ENCODE results near the gene HOMER1. TPM values are rescaled to one million over a fixed set of nuclear protein-coding genes. Genes with fewer than 3 reads are reported as not detected.
A peak's percentile ranks its signal among the peaks of the same experiment; 100 is the strongest.

The HOMER1 gene
- total RNA-seq, 1 donor from 2014 or later: 15.8 TPM

- no peaks in the 10 kb centered on the region for H3K9me3 Mint-ChIP-seq (ENCODE audit: low read depth)
- peak overlapping the region; percentile 90 for H3K4me3 Mint-ChIP-seq (ENCODE audit: unreplicated experiment)
- H3K27me3 Mint-ChIP-seq (ENCODE audit: low read depth): no peaks in the 10 kb centered on the region
- no peaks in the 10 kb centered on the region for H3K36me3 Mint-ChIP-seq (ENCODE audit: low read depth)
- no peak for TF ChIP-seq CTCF (IDR thresholded peaks at IDR 0.05)
- H3K4me1 Mint-ChIP-seq (ENCODE audit: low read depth): peaks cover 52% of the 10 kb centered on the region
- no peak for DNase-seq (ENCODE audit: low spot score)
- peak overlapping the region; percentile 94 for H3K27ac Mint-ChIP-seq (ENCODE audit: unreplicated experiment)
Measured at GRCh38 chr5:79512471-79513307, 1.2 kb downstream of the HOMER1 start.

GRCh38 chr5:79512049-79512448 lies 1.9 kb downstream of the HOMER1 start:
- peak overlapping the region; percentile 94 for H3K27ac Mint-ChIP-seq (ENCODE audit: unreplicated experiment)
- no peaks in the 10 kb centered on the region for H3K9me3 Mint-ChIP-seq (ENCODE audit: low read depth)
- peak overlapping the region; percentile 90 for H3K4me3 Mint-ChIP-seq (ENCODE audit: unreplicated experiment)
- no peaks in the 10 kb centered on the region for H3K27me3 Mint-ChIP-seq (ENCODE audit: low read depth)
- no peak for DNase-seq (ENCODE audit: low spot score)
- peaks cover 59% of the 10 kb centered on the region for H3K4me1 Mint-ChIP-seq (ENCODE audit: low read depth)
- H3K36me3 Mint-ChIP-seq (ENCODE audit: low read depth): no peaks in the 10 kb centered on the region
- no peak for TF ChIP-seq CTCF (IDR thresholded peaks at IDR 0.05)

- no peaks in the 10 kb centered on the region for H3K36me3 Mint-ChIP-seq (ENCODE audit: low read depth)
- H3K4me3 Mint-ChIP-seq (ENCODE audit: unreplicated experiment): peak overlapping the region; percentile 90
- H3K4me1 Mint-ChIP-seq (ENCODE audit: low read depth): peaks cover 64% of the 10 kb centered on the region
- DNase-seq (ENCODE audit: low spot score): no peak
- no peaks in the 10 kb centered on the region for H3K27me3 Mint-ChIP-seq (ENCODE audit: low read depth)
- no peaks in the 10 kb centered on the region for H3K9me3 Mint-ChIP-seq (ENCODE audit: low read depth)
- no peak for TF ChIP-seq CTCF (IDR thresholded peaks at IDR 0.05)
- H3K27ac Mint-ChIP-seq (ENCODE audit: unreplicated experiment): no peak overlapping the region
Measured at GRCh38 chr5:79510638-79511037, 3.3 kb downstream of the HOMER1 start.

- Mint-ChIP-seq H3K27me3 (ENCODE audit: low read depth) (no peaks in the 10 kb centered on the region), H3K27ac (ENCODE audit: unreplicated experiment) (peak overlapping the region; percentile 64), H3K4me1 (ENCODE audit: low read depth) (peaks cover 59% of the 10 kb centered on the region), H3K4me3 (ENCODE audit: unreplicated experiment) (no peak overlapping the region), H3K9me3 (ENCODE audit: low read depth) (no peaks in the 10 kb centered on the region), H3K36me3 (ENCODE audit: low read depth) (no peaks in the 10 kb centered on the region)
- TF ChIP-seq CTCF (IDR thresholded peaks at IDR 0.05): no peak
- no peak for DNase-seq (ENCODE audit: low spot score)
Measured at GRCh38 chr5:79509244-79509885, 4.6 kb downstream of the HOMER1 start.

- H3K27me3 Mint-ChIP-seq (ENCODE audit: low read depth): no peaks in the 10 kb centered on the region
- H3K27ac Mint-ChIP-seq (ENCODE audit: unreplicated experiment): peak overlapping the region; percentile 64
- peaks cover 63% of the 10 kb centered on the region for H3K4me1 Mint-ChIP-seq (ENCODE audit: low read depth)
- H3K36me3 Mint-ChIP-seq (ENCODE audit: low read depth): no peaks in the 10 kb centered on the region
- no peaks in the 10 kb centered on the region for H3K9me3 Mint-ChIP-seq (ENCODE audit: low read depth)
- H3K4me3 Mint-ChIP-seq (ENCODE audit: unreplicated experiment): no peak overlapping the region
- no peak for DNase-seq (ENCODE audit: low spot score)
- no peak for TF ChIP-seq CTCF (IDR thresholded peaks at IDR 0.05)
Measured at GRCh38 chr5:79508794-79509193, 5.1 kb downstream of the HOMER1 start.
